HG03439 (cell line): Measurements from ENCODE around the gene UBE2R2.
A peak's percentile ranks its signal among the peaks of the same experiment; 100 is the strongest.
"Not testable (repeated sequence)": the region's sequence is repeated elsewhere in the genome, so short reads cannot be mapped to it uniquely, and the experiment has no call there.

Experiments used
- ATAC-seq: cut with Tn5 transposase; IDR thresholded peaks from one replicate; pipeline ENCODE4 v1.9.1; 2021; ENCODE audit warnings: mild to moderate bottlenecking, moderate library complexity; ENCODE audit not compliant: unreplicated experiment

The UBE2R2 gene, protein sequence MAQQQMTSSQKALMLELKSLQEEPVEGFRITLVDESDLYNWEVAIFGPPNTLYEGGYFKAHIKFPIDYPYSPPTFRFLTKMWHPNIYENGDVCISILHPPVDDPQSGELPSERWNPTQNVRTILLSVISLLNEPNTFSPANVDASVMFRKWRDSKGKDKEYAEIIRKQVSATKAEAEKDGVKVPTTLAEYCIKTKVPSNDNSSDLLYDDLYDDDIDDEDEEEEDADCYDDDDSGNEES

GRCh38 chr9:33816327-33817252 is at the start of gene UBE2R2:
UBE2R2 (plus strand) TSS chr9:33817160; CDS start chr9:33817758, 598 bp downstream.
- peak; percentile 69 for ATAC-seq

DNA sequence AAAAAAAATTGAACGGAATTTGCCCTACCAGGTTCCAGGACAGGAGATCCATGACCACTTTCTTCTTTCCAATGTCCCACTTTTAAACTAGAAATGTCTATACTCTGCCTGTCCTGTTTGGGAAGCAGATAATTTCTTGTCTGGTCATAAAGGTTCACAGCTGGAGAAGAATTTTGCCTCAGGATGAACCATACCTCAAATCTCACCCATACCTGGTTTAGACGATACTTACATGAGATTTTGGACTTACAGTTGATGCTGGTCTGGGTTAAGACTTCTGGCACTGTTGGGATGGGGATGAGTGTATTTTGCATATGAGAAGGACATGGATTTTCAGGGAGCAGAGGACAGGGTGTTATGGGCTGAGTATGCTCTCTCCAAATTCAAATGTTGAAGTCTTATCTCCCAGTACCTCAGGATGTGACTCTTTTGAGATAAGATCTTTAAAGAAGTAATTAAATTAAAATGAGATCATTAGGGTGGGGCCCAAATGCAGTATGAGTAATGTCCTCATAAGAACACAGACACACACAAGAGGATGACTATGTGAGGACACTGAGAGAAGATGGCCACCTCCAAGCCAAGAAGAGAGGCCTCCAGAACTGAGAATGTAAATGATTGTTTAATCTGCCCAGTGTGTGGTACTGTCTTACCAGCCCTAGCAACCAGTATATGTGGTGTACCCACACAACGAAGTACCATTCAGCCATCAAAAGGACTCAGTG is 46.6 kb upstream of the UBE2R2 start:
- not testable (repeated sequence) for ATAC-seq

- ATAC-seq: not testable (repeated sequence)
These were observed 43.8 kb upstream of the UBE2R2 start for GRCh38 chr9:33773135-33773534.

DNA sequence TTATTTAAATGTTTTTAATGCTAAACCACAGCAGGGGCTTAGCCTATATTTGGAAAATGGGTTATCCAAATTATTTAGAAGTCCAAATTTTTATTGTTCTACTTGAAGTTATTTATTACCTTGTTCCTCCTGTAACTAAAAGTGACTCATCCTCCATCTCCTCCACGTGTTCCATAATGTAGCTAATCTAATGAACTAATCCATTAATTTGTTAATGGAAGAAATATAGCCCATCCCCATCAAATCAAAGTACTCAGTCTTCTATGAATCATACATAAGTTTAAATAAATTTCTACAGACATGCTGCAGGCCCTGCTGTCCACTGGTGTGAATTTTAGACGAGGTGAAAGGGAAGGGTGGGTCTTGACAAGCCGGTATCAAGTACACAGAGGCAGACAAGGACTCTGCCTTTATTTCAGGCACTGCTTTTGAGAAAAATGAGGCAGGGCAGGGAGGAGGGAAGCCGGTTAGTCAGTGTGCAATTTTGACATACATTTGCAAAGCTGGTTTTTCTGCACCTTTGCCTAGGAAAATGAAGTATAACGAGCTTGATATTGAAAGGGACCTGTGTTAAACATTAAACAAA is 42.8 kb upstream of the UBE2R2 start:
- not testable (repeated sequence) for ATAC-seq

DNA sequence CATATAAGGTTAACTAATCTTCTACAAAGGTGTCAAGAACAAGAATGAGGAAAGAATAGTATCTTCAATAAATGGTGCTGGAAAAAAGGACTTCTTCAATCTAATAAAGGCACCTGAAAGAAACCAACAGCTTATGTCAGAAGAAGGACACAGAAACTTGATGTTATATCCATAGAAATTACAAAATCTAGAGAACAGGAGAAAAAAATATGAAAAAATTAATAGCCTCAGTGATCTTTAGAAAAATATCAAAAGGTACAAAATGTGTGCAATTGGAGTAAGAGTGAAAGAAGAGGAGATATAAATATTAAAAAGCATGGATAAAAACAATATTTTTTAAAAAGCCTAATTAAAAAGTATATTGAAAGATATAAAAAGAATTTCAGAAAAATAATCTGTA is 40.4 kb upstream of the UBE2R2 start:
- no peak for ATAC-seq

DNA sequence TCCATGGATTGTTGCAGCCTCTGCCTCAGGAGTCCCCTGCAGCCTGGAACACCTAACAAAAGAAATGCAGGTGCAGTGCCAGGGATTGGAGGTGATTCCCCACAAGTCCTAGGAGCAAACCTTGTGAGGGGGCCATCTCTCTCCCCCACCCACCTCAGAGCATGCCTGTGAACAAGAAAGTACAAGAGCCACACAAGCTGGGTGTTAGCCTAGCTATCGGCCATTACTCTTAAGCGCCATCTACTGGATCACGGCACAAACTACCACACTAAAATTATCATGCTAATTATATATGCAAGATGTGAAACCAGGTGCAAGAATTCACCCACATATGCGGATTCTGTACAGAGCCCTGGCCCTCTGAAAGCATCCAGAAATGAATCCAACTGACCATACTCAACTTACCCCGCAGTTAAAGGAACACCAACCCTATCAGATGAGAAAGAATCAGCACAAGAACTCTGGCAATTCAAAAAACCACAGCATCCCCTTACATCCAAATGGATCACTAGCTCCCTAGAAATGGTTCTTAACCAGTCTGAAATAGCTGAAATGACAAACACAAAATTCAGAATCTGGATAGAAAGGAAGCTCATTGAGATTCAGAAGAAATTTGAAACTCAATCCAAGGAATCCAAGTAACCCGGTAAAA is 38.1 kb upstream of the UBE2R2 start:
- peak; percentile 77 for ATAC-seq

DNA sequence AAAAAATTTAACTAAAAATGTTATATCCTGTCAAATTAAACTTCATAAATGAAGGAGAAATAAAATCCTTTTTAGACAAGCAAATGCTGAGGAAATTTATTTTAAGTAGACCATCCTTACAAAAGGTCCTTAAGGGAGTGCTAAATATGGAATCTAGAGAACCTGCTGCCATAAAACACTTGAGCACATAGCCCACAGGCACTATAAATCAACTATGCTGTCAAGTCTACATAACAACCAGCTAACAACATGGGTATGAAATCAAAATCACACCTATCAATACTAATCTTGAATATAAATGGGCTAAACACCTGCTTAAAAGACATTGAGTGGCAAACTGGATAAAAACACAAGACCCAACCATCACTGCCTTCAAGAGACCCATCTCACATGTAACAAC is 36.7 kb upstream of the UBE2R2 start:
- no peak for ATAC-seq

GRCh38 chr9:33781736-33782135 is 35.2 kb upstream of the UBE2R2 start:
- no peak for ATAC-seq

DNA sequence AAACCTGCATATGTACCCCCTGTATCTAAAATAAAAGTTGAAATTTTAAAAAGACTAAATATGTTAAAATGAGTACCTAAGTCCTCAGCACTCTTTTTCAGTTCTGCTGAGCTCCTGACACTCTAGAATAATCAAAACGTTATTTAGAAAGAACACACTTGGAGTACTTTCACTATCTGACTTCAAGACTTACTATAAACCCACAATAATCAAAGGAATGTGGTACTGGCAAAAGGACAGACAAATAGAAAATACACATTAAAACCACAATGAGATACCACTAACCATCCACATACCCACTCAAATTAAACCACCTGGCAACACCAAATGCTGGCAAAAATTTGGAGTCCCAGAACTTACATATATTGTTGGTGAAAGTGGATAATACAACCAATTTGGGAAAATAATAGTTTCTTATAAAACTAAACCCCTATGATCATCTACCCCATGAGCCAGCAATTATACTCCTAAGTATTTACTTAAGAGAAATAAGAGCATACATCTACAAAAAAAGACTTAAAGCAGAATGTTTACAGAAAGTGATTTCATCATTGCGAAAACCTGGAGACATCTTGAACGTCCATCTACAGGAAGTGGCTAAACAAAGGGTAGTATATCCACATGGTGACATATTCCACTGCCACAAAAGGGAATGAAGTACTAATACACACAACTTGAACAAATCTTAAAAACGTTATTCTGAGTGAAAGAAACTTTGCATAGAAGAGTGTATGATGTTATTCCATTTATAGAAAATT is 34.4 kb upstream of the UBE2R2 start:
- no peak for ATAC-seq

GRCh38 chr9:33785914-33786313 is 31.0 kb upstream of the UBE2R2 start:
- ATAC-seq: no peak

- ATAC-seq: no peak
These were observed 30.3 kb upstream of the UBE2R2 start for GRCh38 chr9:33786681-33787080.

- ATAC-seq: no peak
These were observed 29.1 kb upstream of the UBE2R2 start for GRCh38 chr9:33787839-33788238.

- not testable (repeated sequence) for ATAC-seq
These were observed 27.5 kb upstream of the UBE2R2 start for GRCh38 chr9:33789429-33789828.

DNA sequence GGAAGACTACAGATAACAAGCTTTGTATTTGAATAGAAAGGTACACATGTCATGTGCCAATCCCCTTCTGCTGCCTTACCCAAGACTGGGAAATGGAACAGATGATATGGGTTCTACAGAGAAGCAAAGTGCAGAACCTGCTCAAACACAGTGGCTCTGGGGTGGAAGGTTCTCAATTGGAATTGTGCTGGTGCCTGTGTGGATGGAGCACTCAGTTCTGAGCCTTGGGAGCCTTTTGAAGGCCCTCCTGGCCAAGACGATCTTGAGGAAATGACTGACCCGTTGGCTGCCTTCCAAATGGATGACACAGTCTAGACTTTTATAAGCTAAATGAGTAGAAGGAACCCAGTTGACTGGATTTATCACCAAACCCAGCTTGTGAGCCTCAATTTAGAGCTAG is 25.8 kb upstream of the UBE2R2 start:
- ATAC-seq: no peak

GRCh38 chr9:33793496-33793895 is 23.5 kb upstream of the UBE2R2 start:
- not testable (repeated sequence) for ATAC-seq

DNA sequence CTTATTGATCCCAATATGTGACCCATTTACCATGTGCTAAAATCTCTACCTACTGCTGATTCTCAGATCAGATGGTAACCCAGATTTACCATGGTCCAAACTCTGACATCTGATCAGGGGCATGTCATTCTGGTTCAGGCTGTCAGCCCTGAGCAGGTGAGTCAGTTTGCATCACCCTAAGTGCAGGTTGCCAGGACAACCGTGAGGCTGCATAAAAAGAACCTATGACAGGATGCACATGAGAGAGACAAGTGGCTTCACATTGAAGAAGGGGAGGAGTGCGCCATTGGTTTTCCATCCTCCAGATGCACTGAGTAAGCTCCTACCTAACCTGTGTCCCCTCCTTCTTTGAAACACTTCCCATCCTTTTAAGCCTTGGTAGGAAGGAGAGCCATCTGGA is 22.4 kb upstream of the UBE2R2 start:
- no peak for ATAC-seq

- ATAC-seq: no peak
These were observed 21.7 kb upstream of the UBE2R2 start, which contains the start of gene PRSS3 for GRCh38 chr9:33795281-33795680. PRSS3 (plus strand) TSS chr9:33795561; CDS start chr9:33795574, 13 bp downstream.

- ATAC-seq: no peak
These were observed 21.1 kb upstream of the UBE2R2 start for GRCh38 chr9:33795819-33796218.

GRCh38 chr9:33796679-33797078 is 20.3 kb upstream of the UBE2R2 start:
- not testable (repeated sequence) for ATAC-seq

DNA sequence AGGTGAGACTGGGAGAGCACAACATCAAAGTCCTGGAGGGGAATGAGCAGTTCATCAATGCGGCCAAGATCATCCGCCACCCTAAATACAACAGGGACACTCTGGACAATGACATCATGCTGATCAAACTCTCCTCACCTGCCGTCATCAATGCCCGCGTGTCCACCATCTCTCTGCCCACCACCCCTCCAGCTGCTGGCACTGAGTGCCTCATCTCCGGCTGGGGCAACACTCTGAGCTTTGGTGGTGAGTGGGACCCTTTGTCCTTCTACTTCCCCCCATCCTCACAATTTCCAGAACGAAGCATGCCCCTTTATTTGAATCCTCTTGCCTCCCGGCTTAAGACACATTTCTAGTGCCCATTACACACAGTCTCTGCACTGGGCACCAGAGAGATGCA is 19.1 kb upstream of the UBE2R2 start:
- ATAC-seq: no peak
